SK-MEL-5 (cell line): ENCODE data around the gene SNAI3. TPM values are rescaled to one million over a fixed set of nuclear protein-coding genes. Genes with fewer than 3 reads are reported as not detected.

Experiments used
- DNase-seq: peaks from one replicate; pipeline ENCODE4 v3.0.0-alpha.2; 2016; ENCODE audit warnings: low read depth, low spot score
- in situ Hi-C: cut with HindIII; loops from 2 replicates; pipeline ENCODE4 v1.10.0; 2016; ENCODE audit warnings: low sequenced_read_pairs, high pct_unique_total_duplicates, low pct_unique_long_range_greater_than_20kb
- total RNA-seq: library from RNA; depleted of rRNA; stranded (reverse); fragments of >200 nt; shearing (Covaris generic); gene quantifications from 2 replicates; pipeline ENCODE4 v1.2.3, GENCODE V29; 2014

SNAI3 gene
- total RNA-seq, 1 experiment from 2014 or later = not detected

DNA sequence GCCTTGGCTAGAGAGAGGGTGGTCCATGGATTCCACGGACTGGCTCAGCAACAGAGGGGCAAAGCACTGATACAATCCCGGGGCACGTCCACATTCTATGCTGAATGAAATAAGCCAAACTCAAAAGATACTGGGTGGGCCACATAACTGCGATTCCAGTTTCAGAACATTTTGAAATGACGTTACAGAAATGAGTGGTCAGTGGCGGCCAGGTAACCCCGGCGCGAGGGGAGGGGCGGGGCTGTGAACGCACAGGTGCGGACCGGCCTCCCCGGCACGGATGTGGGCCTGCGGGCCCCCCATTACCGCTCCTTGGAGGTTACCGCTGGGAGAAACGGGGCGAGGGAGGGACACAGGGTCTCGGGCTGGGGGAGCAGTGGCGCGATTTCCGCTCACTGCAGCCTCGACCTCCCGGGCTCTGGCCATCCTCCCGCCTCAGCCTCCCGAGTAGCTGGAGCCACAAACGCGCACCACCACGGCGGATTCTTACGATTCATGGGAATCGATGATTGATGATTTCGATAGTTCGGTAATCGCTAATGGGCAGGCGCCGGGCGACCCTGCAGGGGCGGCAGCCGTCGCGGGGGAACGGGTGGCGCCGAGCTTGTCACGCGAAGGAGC, 24.0 kb downstream of the SNAI3 start:
- no peak for DNase-seq
- in situ Hi-C loops = no loop called here

DNA sequence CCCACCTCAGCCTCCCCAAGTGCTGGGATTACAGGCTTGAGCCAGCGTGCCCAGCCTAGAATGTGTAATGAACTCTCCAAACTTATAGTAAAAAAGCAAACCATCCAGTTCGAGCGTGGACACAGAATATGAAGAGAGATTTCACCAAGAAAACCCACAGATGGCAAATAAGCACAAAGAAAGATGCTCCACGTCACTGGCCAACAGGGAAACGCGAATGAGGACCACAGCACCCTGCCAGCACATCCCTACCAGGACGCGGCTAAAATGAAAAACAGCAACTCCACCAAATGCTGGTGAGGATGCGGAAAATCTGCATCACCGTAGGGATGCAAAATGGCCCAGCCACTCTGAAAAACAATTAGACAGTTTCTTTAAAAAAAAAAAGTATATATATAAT, 24.8 kb downstream of the SNAI3 start:
- in situ Hi-C loops = no loop called here
- DNase-seq = no peak

DNA sequence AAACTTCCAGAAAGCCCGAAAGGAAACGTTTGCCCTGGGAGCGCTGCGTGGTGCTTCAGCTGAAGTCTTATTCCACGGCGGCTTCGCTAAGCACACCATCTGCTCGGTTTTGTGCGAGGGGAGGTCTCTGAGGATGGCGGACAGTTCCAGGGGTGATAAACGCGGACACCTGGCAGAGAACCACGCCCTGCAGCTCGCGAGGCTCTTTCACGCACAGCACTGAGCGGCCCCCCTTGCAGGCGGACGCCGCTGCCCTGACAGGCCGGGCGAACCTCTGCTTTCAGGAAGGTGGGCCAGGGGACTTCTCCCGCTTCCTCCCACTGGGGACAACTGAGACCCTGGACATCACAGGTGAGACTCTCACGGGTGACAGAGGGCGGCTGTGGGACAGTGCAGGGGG, 27.1 kb downstream of the SNAI3 start:
- in situ Hi-C loops = no loop called here
- DNase-seq = no peak

DNA sequence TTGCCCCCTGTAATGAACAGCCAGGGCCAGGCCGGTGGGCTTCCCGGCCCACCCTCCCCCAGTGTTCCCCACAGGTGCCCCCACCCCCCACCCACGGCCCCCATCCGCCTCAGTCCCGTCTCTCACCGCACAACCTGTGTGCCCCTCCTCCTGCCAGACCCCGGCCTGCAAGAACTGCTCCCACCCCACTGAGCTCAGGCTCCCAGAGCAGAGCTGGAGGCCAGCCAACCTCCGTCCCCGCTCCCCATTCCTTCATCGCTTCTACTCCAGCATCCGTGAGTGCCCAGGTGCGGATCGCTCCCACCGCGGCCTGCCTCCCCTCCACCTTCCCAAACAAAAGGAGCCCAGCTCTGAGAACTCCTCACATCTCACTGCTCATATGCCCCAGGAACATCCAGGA, 27.6 kb downstream of the SNAI3 start:
- in situ Hi-C loops = no loop called here

DNA sequence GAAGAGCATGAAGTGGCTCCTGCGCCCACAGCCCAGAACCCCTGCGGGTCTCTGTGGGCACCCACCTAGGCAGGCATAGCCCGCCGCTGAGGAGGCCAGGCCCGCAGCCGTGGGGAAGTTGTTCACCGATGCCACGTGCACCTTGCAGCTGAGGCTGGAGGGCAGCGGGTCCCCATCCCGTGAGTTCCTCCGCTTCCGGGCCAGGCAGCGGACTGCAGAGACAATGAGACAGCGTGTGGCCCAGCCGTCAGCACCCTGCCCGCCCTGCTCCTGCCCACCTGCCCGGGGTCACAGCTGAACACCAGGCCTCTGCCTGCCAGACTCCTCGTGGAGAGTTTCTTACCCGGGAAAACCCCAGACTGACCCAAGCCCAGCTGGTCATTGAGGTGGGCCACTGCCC, 28.9 kb downstream of the SNAI3 start:
- in situ Hi-C loops = no loop called here
- DNase-seq = no peak

More for the DNA sequence above, 27.6 kb downstream of the SNAI3 start:
- no peak for DNase-seq

DNA sequence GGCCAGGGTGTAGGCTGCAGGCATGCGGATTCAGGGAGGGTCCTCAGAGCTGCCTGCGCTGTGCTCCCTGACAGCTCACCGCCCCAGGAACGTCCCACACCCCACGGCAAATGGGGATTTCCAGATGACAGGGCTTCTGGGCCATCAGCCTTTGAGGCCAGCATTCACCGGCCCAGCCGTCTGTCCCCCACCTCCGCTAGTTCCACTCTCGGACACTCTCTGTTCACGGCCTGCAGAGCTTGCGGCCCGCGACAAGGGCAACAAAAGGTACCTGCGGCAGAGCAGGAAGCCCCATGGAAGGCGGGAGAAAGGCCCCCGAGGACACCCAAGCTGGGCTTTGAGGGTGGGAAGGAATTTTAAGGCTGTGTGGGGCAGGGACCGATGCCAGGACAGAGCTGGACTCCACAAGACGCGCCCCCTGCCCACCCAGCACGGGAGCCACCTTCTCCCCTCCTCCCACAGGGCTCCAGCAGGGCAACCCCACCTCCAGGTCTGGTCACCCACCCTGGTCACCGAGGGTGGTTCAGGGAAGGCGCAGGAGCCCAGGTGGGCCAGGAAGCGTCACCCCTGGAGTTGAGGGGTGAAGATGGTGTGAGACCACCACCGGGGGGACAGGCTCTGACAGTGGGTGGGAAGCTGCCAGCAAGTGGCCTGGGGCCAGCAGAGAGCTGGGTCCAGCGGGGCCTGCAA, 29.9 kb downstream of the SNAI3 start:
- in situ Hi-C loops = no loop called here
- no peak for DNase-seq

DNA sequence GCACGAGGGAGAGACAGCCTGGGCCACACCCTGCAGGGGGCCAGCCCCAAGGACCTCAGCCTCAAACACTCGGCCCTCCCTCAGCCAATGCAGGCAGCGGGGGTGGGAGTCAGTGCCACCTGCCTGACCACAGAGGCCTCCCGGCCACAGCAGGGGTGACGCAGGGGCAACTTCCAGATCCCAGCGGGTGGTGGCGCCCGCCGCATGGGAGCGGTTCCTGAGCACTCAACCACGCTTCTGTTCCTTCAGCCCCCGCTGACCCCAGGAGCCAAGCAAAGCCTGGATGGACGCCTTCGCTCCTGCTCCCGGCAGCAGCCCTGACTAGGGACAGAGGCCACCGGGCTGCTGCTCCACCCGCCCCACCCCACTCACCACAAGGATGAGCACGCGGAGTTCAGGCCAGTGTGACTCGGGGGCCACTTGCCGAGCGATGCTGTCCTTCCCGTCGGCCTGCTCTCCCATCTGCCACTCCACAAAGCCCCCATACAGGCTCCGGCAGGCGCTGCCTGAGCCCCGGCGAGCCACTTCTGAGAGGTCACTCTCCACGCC, 30.5 kb downstream of the SNAI3 start:
- DNase-seq = no peak
- in situ Hi-C loops = no loop called here

DNA sequence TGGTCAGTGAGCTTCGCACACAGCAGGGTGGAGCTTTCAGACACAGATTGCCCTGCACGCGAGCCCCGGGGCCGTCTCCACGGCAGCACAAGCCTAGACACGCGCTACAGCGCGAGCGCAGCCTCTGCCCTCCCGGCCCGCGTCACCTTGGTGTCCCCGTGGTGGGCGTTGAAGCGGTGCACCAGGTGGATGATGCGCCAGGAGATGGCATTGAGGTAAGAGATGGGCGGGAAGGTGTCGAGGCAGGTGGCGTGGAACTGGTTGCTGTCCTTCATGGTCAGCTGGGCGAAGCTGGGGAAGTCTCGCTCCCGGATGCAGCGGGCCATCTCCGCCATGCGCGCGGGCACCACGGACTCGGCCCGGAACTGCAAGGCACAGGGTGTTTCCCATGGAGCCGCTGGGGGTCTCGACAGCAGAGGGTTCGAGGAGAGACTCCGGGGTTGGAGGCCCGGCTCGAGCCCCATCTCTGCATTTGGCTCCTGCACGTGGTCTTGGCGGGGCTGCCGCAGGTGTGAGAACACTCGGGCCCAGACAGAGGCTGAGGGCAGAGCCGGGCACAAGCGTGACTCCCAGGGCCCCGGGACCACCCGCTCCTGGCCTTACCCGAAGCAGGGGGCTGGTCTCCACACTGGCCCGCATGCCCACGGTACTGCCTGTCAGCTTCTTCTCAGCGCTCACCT, 31.1 kb downstream of the SNAI3 start:
- in situ Hi-C loops = no loop called here
- no peak for DNase-seq

DNA sequence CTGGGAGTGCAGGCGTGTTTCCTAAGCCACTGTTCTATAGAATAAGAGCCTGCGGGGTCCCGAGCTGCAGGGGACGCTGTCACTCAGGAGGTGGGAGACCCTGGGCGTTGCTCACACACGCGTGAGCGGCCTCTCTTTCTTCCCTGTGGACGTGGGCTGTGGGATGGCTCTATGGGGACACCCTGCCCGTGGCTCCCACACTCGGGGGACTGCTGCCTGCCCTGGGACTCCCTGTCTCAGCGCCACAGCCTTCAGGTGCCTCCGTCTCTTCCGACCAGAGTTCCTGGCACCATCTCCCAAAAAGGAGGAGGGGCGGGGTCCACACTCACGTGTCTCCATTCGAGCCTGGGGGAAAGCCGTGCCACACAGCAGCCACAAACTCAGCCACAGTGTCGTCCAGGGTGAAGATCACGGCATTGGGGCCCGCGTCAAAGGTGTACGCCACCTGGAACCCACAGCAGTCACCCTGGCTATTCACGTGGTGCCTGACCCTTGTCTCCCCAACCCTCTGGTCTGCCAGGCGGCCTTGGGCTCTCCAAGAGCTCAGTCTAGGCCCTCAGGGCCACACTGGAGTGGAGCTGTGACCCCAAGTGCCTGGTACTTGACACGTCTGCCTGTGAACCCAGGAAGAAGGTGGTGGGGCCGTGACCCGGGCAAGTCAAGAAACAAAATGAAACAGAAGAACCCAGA, 31.8 kb downstream of the SNAI3 start:
- in situ Hi-C loops = no loop called here
- no peak for DNase-seq

DNA sequence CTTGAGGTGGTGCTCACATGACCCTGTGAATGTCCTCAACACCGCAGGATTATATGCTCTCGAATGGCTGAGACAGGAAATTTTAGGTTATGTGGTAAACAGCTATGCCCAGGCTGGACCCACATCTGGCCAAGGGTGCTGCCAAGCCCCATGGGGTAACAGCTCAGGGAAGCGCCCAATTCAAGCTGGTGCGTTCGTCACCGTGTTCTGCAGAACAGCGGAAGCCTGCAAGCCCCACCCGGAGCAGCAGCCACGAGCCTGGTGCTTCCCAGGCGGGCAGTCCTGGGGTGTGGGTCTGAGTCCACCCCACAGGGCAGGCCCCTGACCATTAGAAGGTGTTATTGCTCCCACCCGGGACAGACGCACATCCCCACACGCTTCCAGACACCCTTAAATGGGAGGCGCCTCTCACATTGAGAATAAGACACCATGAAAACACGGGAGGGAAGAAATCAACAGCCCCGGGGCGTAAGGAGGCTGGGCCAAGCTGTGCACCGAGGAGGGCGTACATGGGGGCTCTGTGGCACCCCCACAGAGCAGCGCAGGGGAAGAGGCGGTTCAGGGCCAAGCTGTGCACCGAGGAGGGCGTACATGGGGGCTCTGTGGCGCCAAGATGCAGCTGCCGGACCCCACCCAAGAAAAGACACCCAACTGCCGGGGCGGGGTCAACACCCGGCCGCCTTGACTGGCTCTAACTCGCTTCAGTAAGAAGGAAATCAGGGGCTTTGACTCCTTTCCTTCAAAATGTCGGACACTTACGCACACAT, 32.5 kb downstream of the SNAI3 start:
- in situ Hi-C loops = no loop called here

DNA sequence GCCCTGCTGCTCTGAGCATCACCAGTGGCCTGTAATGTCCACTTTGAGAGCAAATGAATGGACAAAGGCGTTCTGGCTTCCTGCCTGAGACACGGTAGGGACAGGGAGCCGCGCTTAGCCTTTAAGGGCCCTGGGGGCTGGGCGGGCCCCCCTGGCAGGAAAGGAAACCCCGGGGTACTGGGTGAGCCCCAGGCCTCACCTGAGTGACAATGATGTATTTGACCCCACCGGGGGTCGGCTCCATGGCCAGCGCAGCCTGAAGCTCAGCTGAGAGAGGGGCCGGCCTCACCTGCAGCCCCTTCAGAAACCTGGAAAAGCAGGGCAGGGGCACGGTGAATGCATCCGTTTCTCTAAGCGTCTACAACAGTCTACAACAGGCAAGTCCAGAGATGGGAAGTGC, 33.2 kb downstream of the SNAI3 start:
- in situ Hi-C loops = no loop called here
- DNase-seq = no peak

More for the DNA sequence above, 32.5 kb downstream of the SNAI3 start:
- DNase-seq = no peak

DNA sequence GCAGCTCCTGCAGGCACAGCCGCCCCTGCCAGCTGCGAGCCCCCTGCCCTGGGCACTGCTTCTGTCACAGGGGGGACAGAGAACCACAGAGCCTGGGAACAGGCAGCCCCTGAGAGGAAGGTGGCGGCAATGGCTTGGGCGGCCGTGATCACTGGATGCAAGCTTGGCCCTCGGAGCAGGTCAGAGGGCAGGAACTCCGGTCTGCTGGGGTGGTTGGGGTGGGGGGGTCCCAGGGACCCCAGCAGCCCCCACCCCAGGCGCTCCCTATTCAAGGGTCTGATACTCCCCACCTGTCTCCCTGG, 33.6 kb downstream of the SNAI3 start:
- in situ Hi-C loops = no loop called here
- no peak for DNase-seq

DNA sequence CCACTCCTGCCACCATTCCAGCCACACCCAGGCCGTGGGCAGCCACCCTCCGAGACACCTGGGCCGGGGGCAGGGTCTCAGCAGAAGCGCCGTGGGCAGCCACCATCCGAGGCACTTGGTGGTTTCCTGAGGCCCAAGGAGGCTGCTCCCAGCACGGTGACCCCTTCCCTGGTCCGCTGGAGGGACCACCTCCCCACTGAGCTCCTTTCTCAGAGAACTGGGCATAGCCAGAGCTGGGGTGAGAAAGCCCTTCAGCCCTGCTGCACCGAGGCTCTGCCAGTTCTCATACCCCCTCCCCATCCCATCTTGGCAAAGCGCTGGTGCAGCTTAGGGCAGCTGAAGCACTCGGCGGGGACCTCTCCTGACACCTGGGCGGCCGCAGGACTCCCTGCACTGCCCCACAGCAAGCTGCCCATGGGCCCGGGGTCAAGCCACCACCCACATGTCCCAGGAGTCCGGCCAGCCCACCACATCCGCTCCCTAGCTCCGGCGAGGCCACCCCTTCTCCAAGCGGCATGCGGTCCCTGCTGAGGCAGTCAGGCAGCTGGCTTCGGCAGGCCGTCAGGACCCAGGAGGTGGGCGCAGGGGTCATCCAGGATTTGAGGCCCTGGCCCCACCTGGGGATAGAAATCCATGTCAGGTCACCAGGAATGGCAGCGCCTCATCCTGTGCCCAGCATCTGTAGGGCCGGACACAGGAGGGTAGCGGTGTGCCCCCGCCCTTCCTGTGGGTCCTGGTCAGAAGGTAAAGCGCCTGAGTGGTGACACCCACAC, 34.1 kb downstream of the SNAI3 start:
- in situ Hi-C loops = no loop called here
- DNase-seq = no peak

DNA sequence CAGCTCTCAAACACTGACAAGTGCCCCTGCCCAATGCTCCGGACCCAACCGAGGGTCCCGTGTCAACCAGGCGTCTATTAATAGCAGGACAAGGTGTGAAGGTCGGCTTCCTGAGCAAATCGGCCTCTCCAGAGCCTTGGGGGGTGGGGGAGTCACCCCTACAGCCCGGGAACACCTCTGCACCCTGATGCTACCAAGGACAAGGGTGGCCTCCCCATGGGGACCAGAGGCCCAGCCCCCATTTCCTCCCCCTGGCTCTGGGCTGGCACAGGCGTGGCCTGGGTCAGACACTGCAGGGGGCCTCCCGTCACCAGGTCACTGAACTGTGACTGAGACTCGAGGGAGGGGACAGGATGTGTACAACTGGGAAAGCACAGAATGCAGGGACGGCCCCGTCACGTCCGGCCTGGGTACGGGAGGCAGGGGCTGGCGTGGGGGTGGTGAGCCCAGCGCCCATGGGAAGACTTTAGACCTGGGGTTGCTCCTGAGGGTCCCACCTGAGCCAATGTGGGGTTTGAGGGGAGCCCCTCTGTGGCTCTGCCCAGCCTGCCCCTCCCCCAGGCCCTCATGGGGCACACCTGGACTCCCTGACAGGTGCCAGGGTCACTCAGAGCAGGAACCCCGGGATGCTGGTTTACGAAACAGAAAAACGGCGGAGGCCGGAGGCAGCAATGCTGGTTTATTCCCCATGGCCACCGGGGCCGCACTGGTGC, 34.9 kb downstream of the SNAI3 start:
- in situ Hi-C loops = no loop called here
- no peak for DNase-seq

DNA sequence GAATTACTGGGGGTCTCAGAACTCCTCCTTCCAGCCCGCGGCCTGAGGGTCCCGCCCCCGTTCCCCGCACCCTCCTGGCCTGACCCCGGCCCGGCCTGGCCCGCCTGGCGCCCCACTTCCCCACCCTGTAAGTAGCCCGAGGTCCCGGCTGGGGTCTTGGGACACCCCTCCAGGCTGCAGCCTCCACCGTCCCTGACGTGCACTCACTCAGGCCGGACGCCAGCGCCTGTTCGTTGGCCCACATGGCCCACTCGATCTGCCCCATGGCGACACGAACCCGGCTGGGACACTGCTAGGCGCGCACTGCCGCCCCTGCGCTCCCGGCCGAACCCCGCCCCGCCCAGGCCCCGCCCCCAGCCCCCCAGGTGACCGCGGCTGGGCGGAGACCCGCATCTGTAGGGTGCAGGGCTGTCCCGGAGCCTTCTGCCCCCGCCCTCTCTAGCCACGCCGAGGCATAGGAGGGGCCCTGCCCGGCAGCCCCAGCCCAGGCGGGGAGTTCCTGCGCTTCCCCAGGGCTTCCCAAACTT, 35.5 kb downstream of the SNAI3 start, which contains the start of gene CYBA:
CYBA (minus strand) TSS at position 305 of the 527 bp plus-strand sequence; CDS start at position 265, 40 bp downstream.
- DNase-seq = no peak
- in situ Hi-C loops = no loop called here
